ENCODE measurements around the gene SLC17A6. TPM values are rescaled to one million over a fixed set of nuclear protein-coding genes. Genes with fewer than 3 reads are reported as not detected.

Gene SLC17A6
- total RNA-seq, result not detected in 2 replicates
- total RNA-seq (2013), result not detected
- not detected in 2 replicates for polyA plus RNA-seq
- 0.14 TPM in 1 of 2 replicates, not detected in the other for polyA minus RNA-seq

- H3K4me1 Mint-ChIP-seq, result peaks cover 5% of the 10 kb centered on the region
- CTCF ChIA-PET, result interaction anchor here (3.8 kb wide), 1 partner anchor 449 kb away, joined by 43 read pairs; no protein-coding TSS in a partner anchor
- intact Hi-C loops (cut with micrococcal nuclease), result no loop called here
These were observed at the start of gene SLC17A6 for GRCh38 chr11:22337596-22338485. Gene SLC17A6, plus strand, starts transcription at chr11:22338381. Its CDS starts 153 bp downstream, at chr11:22338534.

More at GRCh38 chr11:22337596-22338485, at the start of gene SLC17A6:
- H3K79me2 ChIP-seq (ENCODE audit: control insufficient read depth, insufficient read depth, low read length), result no peaks in the 10 kb centered on the region
- ATAC-seq (ENCODE audit: low read depth) (no peak), DNase-seq (no peak)
- TF ChIP-seq, protein P1, sequence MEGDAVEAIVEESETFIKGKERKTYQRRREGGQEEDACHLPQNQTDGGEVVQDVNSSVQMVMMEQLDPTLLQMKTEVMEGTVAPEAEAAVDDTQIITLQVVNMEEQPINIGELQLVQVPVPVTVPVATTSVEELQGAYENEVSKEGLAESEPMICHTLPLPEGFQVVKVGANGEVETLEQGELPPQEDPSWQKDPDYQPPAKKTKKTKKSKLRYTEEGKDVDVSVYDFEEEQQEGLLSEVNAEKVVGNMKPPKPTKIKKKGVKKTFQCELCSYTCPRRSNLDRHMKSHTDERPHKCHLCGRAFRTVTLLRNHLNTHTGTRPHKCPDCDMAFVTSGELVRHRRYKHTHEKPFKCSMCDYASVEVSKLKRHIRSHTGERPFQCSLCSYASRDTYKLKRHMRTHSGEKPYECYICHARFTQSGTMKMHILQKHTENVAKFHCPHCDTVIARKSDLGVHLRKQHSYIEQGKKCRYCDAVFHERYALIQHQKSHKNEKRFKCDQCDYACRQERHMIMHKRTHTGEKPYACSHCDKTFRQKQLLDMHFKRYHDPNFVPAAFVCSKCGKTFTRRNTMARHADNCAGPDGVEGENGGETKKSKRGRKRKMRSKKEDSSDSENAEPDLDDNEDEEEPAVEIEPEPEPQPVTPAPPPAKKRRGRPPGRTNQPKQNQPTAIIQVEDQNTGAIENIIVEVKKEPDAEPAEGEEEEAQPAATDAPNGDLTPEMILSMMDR (IDR thresholded peaks at IDR 0.05), result no peak
- no peak for TF ChIP-seq EZH2 (IDR thresholded peaks at IDR 0.05; ENCODE audit: borderline replicate concordance, insufficient read depth, low read depth, low read length, poor library complexity, severe bottlenecking)
- Mint-ChIP-seq H3K27me3 (peaks cover 47% of the 10 kb centered on the region), H3K9me3 (ENCODE audit: insufficient read depth) (no peaks in the 10 kb centered on the region), H3K4me3 (no peak within 1 kb of the TSS), H3K27ac (no peak within 1 kb of the TSS)
- H2AFZ ChIP-seq (ENCODE audit: insufficient read depth, low read depth, low read length, poor library complexity, severe bottlenecking), result no peak within 1 kb of the TSS
- no peak within 1 kb of the TSS for H3K27ac ChIP-seq (ENCODE audit: low read length in 2 of 2)
- WGBS (ENCODE audit: insufficient coverage), result 6% methylated on average over 23 of the region's 28 CpGs
- no peak within 1 kb of the TSS for H3K9ac ChIP-seq (ENCODE audit: low read length)
- H3K36me3 ChIP-seq (replicated peaks in 1 of 2; ENCODE audit: control extremely low read depth in 1 of 2, control insufficient read depth in 1 of 2, extremely low read depth in 1 of 2, insufficient read depth in 2 of 2, low read length in 1 of 2), result no peaks in the 10 kb centered on the region
- peaks cover 0 to 15% (median 0%) of the 10 kb centered on the region in 3 donors for H3K9me3 ChIP-seq (ENCODE audit: control extremely low read depth in 1 of 3, control insufficient read depth in 2 of 3, insufficient read depth in 1 of 3, low read length in 2 of 3)
- no peaks in the 10 kb centered on the region for H4K20me1 ChIP-seq (ENCODE audit: control insufficient read depth, insufficient read depth, low read length, poor library complexity, severe bottlenecking)
- H3K27me3 ChIP-seq (replicated peaks in 1 of 4; ENCODE audit: control extremely low read depth in 1 of 4, control insufficient read depth in 3 of 4, insufficient read depth in 4 of 4, low read length in 3 of 4), result peaks cover 0 to 42% (median 38%) of the 10 kb centered on the region in 4 experiments
- no peak within 1 kb of the TSS for H3K4me2 ChIP-seq (replicated peaks; ENCODE audit: low read depth, low read length, poor library complexity, severe bottlenecking)
- no peak within 1 kb of the TSS for H3K4me3 ChIP-seq (ENCODE audit: control extremely low read depth in 1 of 5, extremely low read depth in 1 of 5, insufficient read depth in 1 of 5, low read depth in 2 of 5, low read length in 4 of 5)
- POLR2A ChIA-PET, result no interaction called here
- peaks cover 0 to 8% of the 10 kb centered on the region in 2 donors for H3K4me1 ChIP-seq (ENCODE audit: control insufficient read depth in 2 of 2, insufficient read depth in 2 of 2, low read length in 2 of 2)
